Esophagus muscularis mucosa (tissue), 4 donors: ENCODE measurements around the gene ACAA1. TPM values are rescaled to one million over a fixed set of nuclear protein-coding genes. Genes with fewer than 3 reads are reported as not detected.

Experiments used
- DNase-seq: peaks from one replicate; pipeline ENCODE4 v3.0.0-alpha.2; 2017; ENCODE audit errors: extremely low spot score
- H3K27ac ChIP-seq, 4 donors: fragments of 200-600 bp; sonication (generic); replicated peaks in 1 of 4; 1 replicate in 3 of 4; 2 replicates in 1 of 4; pipeline ENCODE4 v1.5.1; 2016 to 2019; ENCODE audit warnings: mild to moderate bottlenecking in 1 of 4
- H3K27me3 ChIP-seq, 4 donors: fragments of 200-600 bp; sonication (generic); one replicate each; pipeline versions ENCODE4 v1.5.1 to v1.6.0; 2016 to 2019
- H3K36me3 ChIP-seq, 4 donors: fragments of 200-600 bp; sonication (generic); one replicate each; pipeline ENCODE4 v1.5.1; 2016 to 2019
- H3K4me1 ChIP-seq, 4 donors: fragments of 200-600 bp; sonication (generic); one replicate each; pipeline ENCODE4 v1.5.1; 2016 to 2019
- H3K4me3 ChIP-seq, 4 donors: fragments of 200-600 bp; sonication (generic); 1 replicate in 2 of 4; 2 replicates in 2 of 4; pipeline ENCODE4 v1.5.1; 2016 to 2019; ENCODE audit warnings: mild to moderate bottlenecking in 4 of 4, moderate library complexity in 1 of 4
- H3K9me3 ChIP-seq, 4 donors: fragments of 200-600 bp; sonication (generic); 1 replicate in 3 of 4; 2 replicates in 1 of 4; pipeline ENCODE4 v1.5.1; 2016 to 2019
- EP300 ChIP-seq: sonication (generic); formaldehyde crosslinking; IDR thresholded peaks from one replicate; pipeline ENCODE4 v1.6.1; 2017; ENCODE audit warnings: antibody characterized with exemption
- POLR2A ChIP-seq: fragments of 450-650 bp; IDR thresholded peaks from one replicate; pipeline ENCODE4 v1.6.1; 2017; ENCODE audit warnings: antibody characterized with exemption, moderate library complexity, mild to moderate bottlenecking, low read depth
- POLR2AphosphoS5 ChIP-seq, 2 donors: sonication (generic); formaldehyde crosslinking; IDR thresholded peaks; one replicate each; pipeline ENCODE4 v1.6.1; 2017; ENCODE audit warnings: antibody characterized with exemption in 2 of 2
- WGBS: methylation state at CpG from one replicate; pipeline ENCODE4 v1.1.5; 2018; 5-methylcytosine and 5-hydroxymethylcytosine counted together
- intact Hi-C: fragments of 100-400 bp; cut with DNase I; formaldehyde crosslinking; loops from one replicate; pipeline ENCODE4 v1.15.1; 2023
- total RNA-seq, 4 donors: library from RNA; depleted of rRNA; stranded (reverse); fragments of >200 nt; gene quantifications; one replicate each; pipeline versions ENCODE4 v1.1.0 to v1.2.1, GENCODE V29; 2016
- TF ChIP-seq, protein P1 (sequence below), 3 experiments: fragments of 200-600 bp in 2 of 3; fragments of 450-650 bp in 1 of 3; sonication (generic) in 2 of 3; IDR thresholded peaks; one replicate each; pipeline ENCODE4 v1.5.1; 2017 to 2019; ENCODE audit warnings: antibody characterized with exemption in 3 of 3, mild to moderate bottlenecking in 2 of 3, moderate library complexity in 1 of 3

Gene ACAA1
- total RNA-seq, 4 donors from 2014 or later: 31.3 to 49.4 (median 39.1) TPM

GRCh38 chr3:38114052-38114874 is 22.7 kb downstream of the ACAA1 start:
- no peak overlapping the region for H3K4me3 ChIP-seq
- no peak for TF ChIP-seq EP300
- TF ChIP-seq, protein P1, sequence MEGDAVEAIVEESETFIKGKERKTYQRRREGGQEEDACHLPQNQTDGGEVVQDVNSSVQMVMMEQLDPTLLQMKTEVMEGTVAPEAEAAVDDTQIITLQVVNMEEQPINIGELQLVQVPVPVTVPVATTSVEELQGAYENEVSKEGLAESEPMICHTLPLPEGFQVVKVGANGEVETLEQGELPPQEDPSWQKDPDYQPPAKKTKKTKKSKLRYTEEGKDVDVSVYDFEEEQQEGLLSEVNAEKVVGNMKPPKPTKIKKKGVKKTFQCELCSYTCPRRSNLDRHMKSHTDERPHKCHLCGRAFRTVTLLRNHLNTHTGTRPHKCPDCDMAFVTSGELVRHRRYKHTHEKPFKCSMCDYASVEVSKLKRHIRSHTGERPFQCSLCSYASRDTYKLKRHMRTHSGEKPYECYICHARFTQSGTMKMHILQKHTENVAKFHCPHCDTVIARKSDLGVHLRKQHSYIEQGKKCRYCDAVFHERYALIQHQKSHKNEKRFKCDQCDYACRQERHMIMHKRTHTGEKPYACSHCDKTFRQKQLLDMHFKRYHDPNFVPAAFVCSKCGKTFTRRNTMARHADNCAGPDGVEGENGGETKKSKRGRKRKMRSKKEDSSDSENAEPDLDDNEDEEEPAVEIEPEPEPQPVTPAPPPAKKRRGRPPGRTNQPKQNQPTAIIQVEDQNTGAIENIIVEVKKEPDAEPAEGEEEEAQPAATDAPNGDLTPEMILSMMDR (IDR thresholded peaks at IDR 0.05): no peak
- no peak for TF ChIP-seq POLR2AphosphoS5 (IDR thresholded peaks at IDR 0.05)
- TF ChIP-seq POLR2A: no peak
- no peaks in the 10 kb centered on the region for H3K4me1 ChIP-seq
- no peak for DNase-seq
- H3K27me3 ChIP-seq: no peaks in the 10 kb centered on the region
- no peak overlapping the region for H3K27ac ChIP-seq
- whole genome bisulfite sequencing: 87% methylated on average over 6 of the region's 13 CpGs
- intact Hi-C loops: no loop called here
- H3K36me3 ChIP-seq: peaks cover 0 to 5% (median 0%) of the 10 kb centered on the region in 4 donors
- H3K9me3 ChIP-seq: no peaks in the 10 kb centered on the region

DNA sequence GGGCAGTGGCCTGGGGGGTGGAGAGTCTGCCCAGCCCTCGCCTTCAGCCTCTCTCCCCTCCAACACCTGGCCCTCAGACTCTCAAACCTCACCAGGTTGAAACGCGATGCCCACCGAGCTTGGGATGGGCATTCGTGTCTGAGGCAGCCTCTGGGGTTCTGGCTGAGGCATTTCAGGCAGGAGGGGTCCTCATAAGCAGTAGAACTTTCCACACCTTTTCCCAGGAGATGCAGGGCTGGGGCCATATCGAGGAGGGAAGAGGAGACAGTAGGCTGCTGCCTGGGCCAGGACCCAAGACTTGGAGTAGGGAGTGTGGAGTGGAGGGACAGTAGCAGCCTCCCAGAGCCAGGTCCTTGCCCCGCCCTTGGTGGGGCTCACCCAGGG is 24.6 kb downstream of the ACAA1 start:
- Histone ChIP-seq H3K27me3 (peaks cover 0 to 11% (median 0%) of the 10 kb centered on the region in 4 donors), H3K4me1 (no peaks in the 10 kb centered on the region), H3K36me3 (peaks cover 0 to 4% (median 0%) of the 10 kb centered on the region in 4 donors), H3K9me3 (no peaks in the 10 kb centered on the region), H3K27ac (no peak overlapping the region), H3K4me3 (no peak overlapping the region)
- intact Hi-C loops: no loop called here
- WGBS: 50% methylated on average over 1 of the region's 7 CpGs
- DNase-seq: no peak
- TF ChIP-seq POLR2AphosphoS5 (IDR thresholded peaks at IDR 0.05) (no peak), EP300 (no peak), POLR2A (no peak)

GRCh38 chr3:38111696-38112377 is 25.1 kb downstream of the ACAA1 start:
- TF ChIP-seq POLR2AphosphoS5 (IDR thresholded peaks at IDR 0.05) (no peak), EP300 (no peak), POLR2A (no peak)
- TF ChIP-seq, protein P1 (IDR thresholded peaks at IDR 0.05): no peak
- intact Hi-C loops: no loop called here
- H3K27ac ChIP-seq: no peak overlapping the region
- H3K4me1 ChIP-seq: no peaks in the 10 kb centered on the region
- H3K27me3 ChIP-seq: peaks cover 0 to 11% (median 0%) of the 10 kb centered on the region in 4 donors
- no peak for DNase-seq
- no peak overlapping the region for H3K4me3 ChIP-seq
- H3K36me3 ChIP-seq: no peaks in the 10 kb centered on the region
- 70% methylated on average over 14 of the region's 16 CpGs for WGBS
- no peaks in the 10 kb centered on the region for H3K9me3 ChIP-seq

DNA sequence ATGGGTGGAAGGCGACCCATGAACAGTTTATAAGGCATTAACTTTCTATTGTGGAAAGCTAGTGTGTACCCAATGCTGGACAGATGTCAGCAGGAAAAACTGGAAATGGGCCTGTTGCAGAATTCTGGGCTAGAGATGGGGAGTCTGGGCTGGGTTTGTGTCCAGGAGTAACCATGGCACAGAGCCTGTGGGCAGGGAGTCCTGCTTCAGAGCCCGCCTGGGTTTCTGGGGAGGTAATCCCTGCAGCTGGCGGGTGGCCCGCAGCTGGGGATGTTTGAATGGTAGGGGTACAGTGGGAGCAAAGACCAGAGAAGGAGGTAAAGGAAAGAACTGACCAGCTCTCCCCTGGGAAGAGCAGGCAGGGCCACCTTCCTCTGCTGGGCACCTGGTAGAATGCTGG is 25.7 kb downstream of the ACAA1 start:
- Histone ChIP-seq H3K27ac (no peak overlapping the region), H3K4me1 (no peaks in the 10 kb centered on the region), H3K27me3 (peaks cover 0 to 11% (median 0%) of the 10 kb centered on the region in 4 donors), H3K9me3 (no peaks in the 10 kb centered on the region), H3K36me3 (no peaks in the 10 kb centered on the region), H3K4me3 (no peak overlapping the region)
- no peak for DNase-seq
- TF ChIP-seq, protein P1 (IDR thresholded peaks at IDR 0.05): no peak
- TF ChIP-seq EP300 (no peak), POLR2AphosphoS5 (IDR thresholded peaks at IDR 0.05) (no peak), POLR2A (no peak)
- intact Hi-C loops: no loop called here
- WGBS: 91% methylated on average over 4 of the region's 4 CpGs

GRCh38 chr3:38110314-38111050 is 26.4 kb downstream of the ACAA1 start:
- H3K27ac ChIP-seq: no peak overlapping the region
- DNase-seq: no peak
- intact Hi-C loops: no loop called here
- H3K9me3 ChIP-seq: peaks cover 0 to 3% (median 1%) of the 10 kb centered on the region in 4 donors
- no peak for TF ChIP-seq EP300
- TF ChIP-seq, protein P1 (IDR thresholded peaks at IDR 0.05): no peak
- TF ChIP-seq POLR2AphosphoS5 (IDR thresholded peaks at IDR 0.05): no peak
- TF ChIP-seq POLR2A: no peak
- H3K4me3 ChIP-seq: no peak overlapping the region
- peaks cover 0 to 11% (median 0%) of the 10 kb centered on the region in 4 donors for H3K27me3 ChIP-seq
- no peaks in the 10 kb centered on the region for H3K4me1 ChIP-seq
- no peaks in the 10 kb centered on the region for H3K36me3 ChIP-seq
- 88% methylated on average over 6 of the region's 6 CpGs for WGBS
